PFSK-1 (cell line): ENCODE data around the gene TBX18.

Experiments
- FOXP2 ChIP-seq: optimal IDR thresholded peaks from 2 replicates; pipeline ENCODE3; 2011; ENCODE audit warnings: borderline replicate concordance, control low read depth, inconsistent platforms; ENCODE audit not compliant: insufficient read depth; ENCODE audit errors: extremely low read length, extremely low read depth
- POLR2AphosphoS5 ChIP-seq: IDR thresholded peaks from 2 replicates; pipeline ENCODE4 v1.6.1; 2012; ENCODE audit warnings: low read depth, mild to moderate bottlenecking, control low read depth, low read length, moderate library complexity
- SIN3A ChIP-seq: IDR thresholded peaks from 2 replicates; pipeline ENCODE4 v1.6.1; 2012; ENCODE audit warnings: mild to moderate bottlenecking, low read length, moderate library complexity, borderline replicate concordance; ENCODE audit not compliant: insufficient read depth
- TAF1 ChIP-seq: IDR thresholded peaks from 2 replicates; pipeline ENCODE4 v1.6.1; 2012; ENCODE audit warnings: low read length, control low read depth, borderline replicate concordance; ENCODE audit not compliant: insufficient read depth
- TF ChIP-seq, protein P1 (sequence below), 2 experiments: IDR thresholded peaks; 2 replicates each; pipeline versions ENCODE4 v1.6.1 to v1.8.0; 2011 to 2012; ENCODE audit warnings: low read depth in 2 of 2, low read length in 2 of 2, control low read depth in 1 of 2, inconsistent platforms in 1 of 2, mild to moderate bottlenecking in 1 of 2, moderate library complexity in 1 of 2; ENCODE audit not compliant: insufficient read depth in 1 of 2

GRCh38 chr6:84763003-84763885, 1.2 kb downstream of the TBX18 start:
- TF ChIP-seq POLR2AphosphoS5 (no peak), TAF1 (no peak), SIN3A (no peak), FOXP2 (no peak)
- TF ChIP-seq, protein P1, sequence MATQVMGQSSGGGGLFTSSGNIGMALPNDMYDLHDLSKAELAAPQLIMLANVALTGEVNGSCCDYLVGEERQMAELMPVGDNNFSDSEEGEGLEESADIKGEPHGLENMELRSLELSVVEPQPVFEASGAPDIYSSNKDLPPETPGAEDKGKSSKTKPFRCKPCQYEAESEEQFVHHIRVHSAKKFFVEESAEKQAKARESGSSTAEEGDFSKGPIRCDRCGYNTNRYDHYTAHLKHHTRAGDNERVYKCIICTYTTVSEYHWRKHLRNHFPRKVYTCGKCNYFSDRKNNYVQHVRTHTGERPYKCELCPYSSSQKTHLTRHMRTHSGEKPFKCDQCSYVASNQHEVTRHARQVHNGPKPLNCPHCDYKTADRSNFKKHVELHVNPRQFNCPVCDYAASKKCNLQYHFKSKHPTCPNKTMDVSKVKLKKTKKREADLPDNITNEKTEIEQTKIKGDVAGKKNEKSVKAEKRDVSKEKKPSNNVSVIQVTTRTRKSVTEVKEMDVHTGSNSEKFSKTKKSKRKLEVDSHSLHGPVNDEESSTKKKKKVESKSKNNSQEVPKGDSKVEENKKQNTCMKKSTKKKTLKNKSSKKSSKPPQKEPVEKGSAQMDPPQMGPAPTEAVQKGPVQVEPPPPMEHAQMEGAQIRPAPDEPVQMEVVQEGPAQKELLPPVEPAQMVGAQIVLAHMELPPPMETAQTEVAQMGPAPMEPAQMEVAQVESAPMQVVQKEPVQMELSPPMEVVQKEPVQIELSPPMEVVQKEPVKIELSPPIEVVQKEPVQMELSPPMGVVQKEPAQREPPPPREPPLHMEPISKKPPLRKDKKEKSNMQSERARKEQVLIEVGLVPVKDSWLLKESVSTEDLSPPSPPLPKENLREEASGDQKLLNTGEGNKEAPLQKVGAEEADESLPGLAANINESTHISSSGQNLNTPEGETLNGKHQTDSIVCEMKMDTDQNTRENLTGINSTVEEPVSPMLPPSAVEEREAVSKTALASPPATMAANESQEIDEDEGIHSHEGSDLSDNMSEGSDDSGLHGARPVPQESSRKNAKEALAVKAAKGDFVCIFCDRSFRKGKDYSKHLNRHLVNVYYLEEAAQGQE (IDR thresholded peaks at IDR 0.05; ENCODE audit: insufficient read depth in 1 of 2, low read depth in 2 of 2, low read length in 2 of 2): no peak
